Measurements from ENCODE around the gene TRPM1. TPM values are rescaled to one million over a fixed set of nuclear protein-coding genes. Genes with fewer than 3 reads are reported as not detected.

The TRPM1 gene
- polyA plus RNA-seq, 3 donors: 0.03 to 0.04 TPM; not detected in 1

DNA sequence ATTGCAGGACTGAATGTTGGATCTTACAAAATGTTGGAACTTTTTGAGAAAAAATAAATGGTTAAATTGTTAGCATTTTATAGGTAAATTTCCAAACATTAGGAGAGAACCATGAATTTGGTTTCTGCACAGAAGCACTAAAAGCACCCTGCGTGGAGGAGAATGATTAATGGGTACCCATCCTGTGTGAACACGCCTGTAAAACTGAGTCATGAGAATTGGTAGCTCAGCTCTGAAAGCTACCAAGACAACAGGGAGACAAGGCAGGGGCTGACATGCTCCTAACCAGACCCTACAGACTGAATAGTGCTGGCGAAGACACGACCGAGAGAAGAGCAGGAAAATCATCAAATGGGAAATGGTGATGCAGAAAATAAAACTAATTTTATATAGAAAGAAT lies 77.7 kb downstream of the TRPM1 start:
- no peaks in the 10 kb centered on the region for H3K36me3 Mint-ChIP-seq
- Histone ChIP-seq H3K36me3 (replicated peaks in 1 of 2; ENCODE audit: control insufficient read depth in 1 of 2, insufficient read depth in 2 of 2, low read length in 2 of 2) (no peaks in the 10 kb centered on the region), H3K27ac (ENCODE audit: low read depth in 1 of 2, low read length in 2 of 2) (no peak overlapping the region), H4K20me1 (ENCODE audit: insufficient read depth, low read length) (no peaks in the 10 kb centered on the region), H3K4me3 (replicated peaks in 1 of 3; ENCODE audit: low read depth in 2 of 3, low read length in 3 of 3) (no peak overlapping the region), H3K79me2 (ENCODE audit: insufficient read depth, low read length) (no peaks in the 10 kb centered on the region), H2AFZ (ENCODE audit: insufficient read depth, low read depth, low read length, poor library complexity, severe bottlenecking) (no peak overlapping the region), H3K9ac (ENCODE audit: insufficient read depth, low read length, poor library complexity, severe bottlenecking) (no peak overlapping the region), H3K4me1 (ENCODE audit: control insufficient read depth in 1 of 2, insufficient read depth in 2 of 2, low read length in 2 of 2) (peaks cover 6 to 8% of the 10 kb centered on the region in 2 donors), H3K4me2 (replicated peaks; ENCODE audit: extremely low read depth, low read length, poor library complexity, severe bottlenecking) (no peak overlapping the region), H3K9me3 (replicated peaks in 1 of 2; ENCODE audit: control insufficient read depth in 1 of 2, insufficient read depth in 1 of 2, low read length in 2 of 2) (no peaks in the 10 kb centered on the region), H3K27me3 (ENCODE audit: control insufficient read depth in 2 of 2, insufficient read depth in 2 of 2, low read length in 2 of 2) (no peaks in the 10 kb centered on the region)
- H3K4me3 Mint-ChIP-seq: no peak overlapping the region
- WGBS (ENCODE audit: insufficient coverage): 100% methylated on average over 2 of the region's 5 CpGs
- H3K4me1 Mint-ChIP-seq: peaks cover 17% of the 10 kb centered on the region
- no peak for DNase-seq
- TF ChIP-seq, protein P1, sequence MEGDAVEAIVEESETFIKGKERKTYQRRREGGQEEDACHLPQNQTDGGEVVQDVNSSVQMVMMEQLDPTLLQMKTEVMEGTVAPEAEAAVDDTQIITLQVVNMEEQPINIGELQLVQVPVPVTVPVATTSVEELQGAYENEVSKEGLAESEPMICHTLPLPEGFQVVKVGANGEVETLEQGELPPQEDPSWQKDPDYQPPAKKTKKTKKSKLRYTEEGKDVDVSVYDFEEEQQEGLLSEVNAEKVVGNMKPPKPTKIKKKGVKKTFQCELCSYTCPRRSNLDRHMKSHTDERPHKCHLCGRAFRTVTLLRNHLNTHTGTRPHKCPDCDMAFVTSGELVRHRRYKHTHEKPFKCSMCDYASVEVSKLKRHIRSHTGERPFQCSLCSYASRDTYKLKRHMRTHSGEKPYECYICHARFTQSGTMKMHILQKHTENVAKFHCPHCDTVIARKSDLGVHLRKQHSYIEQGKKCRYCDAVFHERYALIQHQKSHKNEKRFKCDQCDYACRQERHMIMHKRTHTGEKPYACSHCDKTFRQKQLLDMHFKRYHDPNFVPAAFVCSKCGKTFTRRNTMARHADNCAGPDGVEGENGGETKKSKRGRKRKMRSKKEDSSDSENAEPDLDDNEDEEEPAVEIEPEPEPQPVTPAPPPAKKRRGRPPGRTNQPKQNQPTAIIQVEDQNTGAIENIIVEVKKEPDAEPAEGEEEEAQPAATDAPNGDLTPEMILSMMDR (IDR thresholded peaks at IDR 0.05): no peak
- peak overlapping the region in 1 of 7 donors; percentile 77 for H3K27ac Mint-ChIP-seq
- H3K9me3 Mint-ChIP-seq: peaks cover 0 to 3% (median 0%) of the 10 kb centered on the region in 7 donors
- intact Hi-C loops (cut with micrococcal nuclease): no loop called here
- H3K27me3 Mint-ChIP-seq (ENCODE audit: low read depth in 3 of 3): peaks cover 6 to 13% (median 12%) of the 10 kb centered on the region in 3 donors

- intact Hi-C loops (cut with micrococcal nuclease): no loop called here
- Mint-ChIP-seq H3K27me3 (ENCODE audit: low read depth in 3 of 3) (peaks cover 0 to 6% (median 5%) of the 10 kb centered on the region in 3 donors), H3K4me1 (peaks cover 15% of the 10 kb centered on the region), H3K36me3 (no peaks in the 10 kb centered on the region), H3K9me3 (peaks cover 0 to 3% (median 0%) of the 10 kb centered on the region in 7 donors), H3K27ac (no peak overlapping the region), H3K4me3 (no peak overlapping the region)
- Histone ChIP-seq H3K4me2 (replicated peaks; ENCODE audit: extremely low read depth, low read length, poor library complexity, severe bottlenecking) (no peak overlapping the region), H2AFZ (ENCODE audit: insufficient read depth, low read depth, low read length, poor library complexity, severe bottlenecking) (no peak overlapping the region), H3K36me3 (replicated peaks in 1 of 2; ENCODE audit: control insufficient read depth in 1 of 2, insufficient read depth in 2 of 2, low read length in 2 of 2) (no peaks in the 10 kb centered on the region), H3K79me2 (ENCODE audit: insufficient read depth, low read length) (no peaks in the 10 kb centered on the region), H3K4me3 (replicated peaks in 1 of 3; ENCODE audit: low read depth in 2 of 3, low read length in 3 of 3) (no peak overlapping the region), H3K27me3 (ENCODE audit: control insufficient read depth in 2 of 2, insufficient read depth in 2 of 2, low read length in 2 of 2) (no peaks in the 10 kb centered on the region), H3K4me1 (ENCODE audit: control insufficient read depth in 1 of 2, insufficient read depth in 2 of 2, low read length in 2 of 2) (peaks cover 6 to 8% of the 10 kb centered on the region in 2 donors), H3K9ac (ENCODE audit: insufficient read depth, low read length, poor library complexity, severe bottlenecking) (no peak overlapping the region), H3K27ac (ENCODE audit: low read depth in 1 of 2, low read length in 2 of 2) (no peak overlapping the region), H4K20me1 (ENCODE audit: insufficient read depth, low read length) (no peaks in the 10 kb centered on the region), H3K9me3 (replicated peaks in 1 of 2; ENCODE audit: control insufficient read depth in 1 of 2, insufficient read depth in 1 of 2, low read length in 2 of 2) (no peaks in the 10 kb centered on the region)
- TF ChIP-seq, protein P1 (IDR thresholded peaks at IDR 0.05): no peak
- no peak for DNase-seq
- 88% methylated on average over 3 of the region's 5 CpGs for WGBS (ENCODE audit: insufficient coverage)
Observed at GRCh38 chr15:31021067-31021665, 80.4 kb downstream of the TRPM1 start.
